T-helper 1 cell (primary cell): ENCODE results near the gene MSL1.
"Not testable (repeated sequence)": the region's sequence is repeated elsewhere in the genome, so short reads cannot be mapped to it uniquely, and the experiment has no call there.

Experiments used
- DNase-seq, 5 donors: peaks; one replicate each; pipeline ENCODE4 v3.0.0-alpha.2; 2012 to 2020

Gene MSL1

GRCh38 chr17:40130352-40131042, 8.7 kb downstream of the MSL1 start:
- no peak for DNase-seq

- DNase-seq: no peak
Measured at GRCh38 chr17:40134184-40134583, 12.4 kb downstream of the MSL1 start.

- no peak for DNase-seq
Measured at GRCh38 chr17:40135817-40136216, 14.0 kb downstream of the MSL1 start.

- peak in 1 of 5 donors; percentile 5 for DNase-seq
Measured at GRCh38 chr17:40139566-40140058, 17.8 kb downstream of the MSL1 start.

- not testable (repeated sequence) for DNase-seq
Measured at GRCh38 chr17:40143166-40143565, 21.4 kb downstream of the MSL1 start.

GRCh38 chr17:40145476-40145875, 23.7 kb downstream of the MSL1 start:
- no peak for DNase-seq

GRCh38 chr17:40148527-40148926, 26.8 kb downstream of the MSL1 start:
- no peak for DNase-seq

- no peak for DNase-seq
Measured at GRCh38 chr17:40150276-40150675, 28.5 kb downstream of the MSL1 start.

- no peak for DNase-seq
Measured at GRCh38 chr17:40151414-40151963, 29.7 kb downstream of the MSL1 start.

- no peak for DNase-seq
Measured at GRCh38 chr17:40153603-40154236, 31.9 kb downstream of the MSL1 start.

- DNase-seq: no peak
Measured at GRCh38 chr17:40157973-40158372, 36.2 kb downstream of the MSL1 start.

- no peak for DNase-seq
Measured at GRCh38 chr17:40158438-40159013, 36.8 kb downstream of the MSL1 start.

GRCh38 chr17:40159456-40159855, 37.7 kb downstream of the MSL1 start:
- no peak for DNase-seq

GRCh38 chr17:40167685-40168261, 46.0 kb downstream of the MSL1 start:
- DNase-seq: no peak

- peak in 4 of 5 donors; percentile 21 to 50 (median 32) for DNase-seq
Measured at GRCh38 chr17:40168262-40168832, 46.6 kb downstream of the MSL1 start.

GRCh38 chr17:40170325-40170724, 48.6 kb downstream of the MSL1 start:
- DNase-seq: no peak

- DNase-seq: no peak
Measured at GRCh38 chr17:40171750-40172149, 50.0 kb downstream of the MSL1 start.

GRCh38 chr17:40173091-40173777, 51.5 kb downstream of the MSL1 start:
- no peak for DNase-seq

- no peak for DNase-seq
Measured at GRCh38 chr17:40173778-40174135, 52.0 kb downstream of the MSL1 start.

- DNase-seq: no peak
Measured at GRCh38 chr17:40174514-40174913, 52.7 kb downstream of the MSL1 start.

- DNase-seq: no peak
Measured at GRCh38 chr17:40175928-40176753, 54.4 kb downstream of the MSL1 start.

GRCh38 chr17:40176754-40177110, 55.0 kb downstream of the MSL1 start:
- DNase-seq: no peak
